ENCODE data around the gene IL31RA.

The IL31RA gene

DNA sequence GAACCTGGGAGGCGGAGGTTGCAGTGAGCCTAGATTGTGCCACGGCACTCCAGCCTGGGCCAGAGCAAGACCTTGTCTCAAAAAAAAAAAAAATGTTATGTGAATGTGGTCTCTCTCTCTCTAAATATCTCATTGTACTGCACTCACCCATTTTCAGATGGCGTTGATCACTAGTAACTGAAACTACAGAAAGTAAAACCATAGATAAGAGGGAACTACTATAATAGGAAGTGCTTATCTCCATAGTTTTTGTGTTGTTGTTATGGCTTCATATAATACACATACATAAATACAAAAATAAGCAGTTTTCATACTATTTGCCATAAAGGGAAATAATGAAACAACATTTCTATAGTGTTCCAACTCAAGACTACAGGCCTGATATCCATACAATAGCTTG is 9.1 kb downstream of the IL31RA start:
- no peak for DNase-seq (ENCODE audit: low read depth, low spot score)

DNA sequence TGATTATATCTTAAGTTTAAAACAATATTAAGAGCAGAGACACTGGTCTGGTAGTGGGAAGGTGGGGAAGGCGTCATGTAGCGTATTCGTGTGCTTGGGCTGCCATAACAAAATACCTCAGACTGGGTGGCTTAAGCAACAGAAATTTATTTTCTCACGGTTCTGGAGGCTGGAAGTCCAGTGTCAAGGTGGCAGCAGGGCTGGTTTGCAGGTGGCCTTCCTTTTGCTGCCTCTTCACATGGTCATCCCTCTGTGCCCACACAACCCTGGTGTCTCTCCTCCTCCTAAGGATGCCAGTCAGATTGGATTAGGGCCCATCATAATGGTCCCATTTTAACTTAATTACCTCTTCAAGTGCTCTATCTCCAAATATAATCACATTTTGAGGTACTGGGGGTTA is 9.6 kb downstream of the IL31RA start:
- no peak for DNase-seq (ENCODE audit: low read depth, low spot score)

- no peak for DNase-seq (ENCODE audit: low read depth, low spot score)
Measured at GRCh38 chr5:55864606-55865541, 13.7 kb downstream of the IL31RA start.

GRCh38 chr5:55865831-55866230 is 14.7 kb downstream of the IL31RA start:
- no peak for DNase-seq (ENCODE audit: low read depth, low spot score)

- DNase-seq (ENCODE audit: low read depth, low spot score), result no peak
Measured at GRCh38 chr5:55866485-55866884, 15.3 kb downstream of the IL31RA start.

GRCh38 chr5:55866934-55867333 is 15.8 kb downstream of the IL31RA start:
- DNase-seq (ENCODE audit: low read depth, low spot score), result no peak

- DNase-seq (ENCODE audit: low read depth, low spot score), result no peak
Measured at GRCh38 chr5:55868846-55869245, 17.7 kb downstream of the IL31RA start.

GRCh38 chr5:55869847-55870246 is 18.7 kb downstream of the IL31RA start:
- DNase-seq (ENCODE audit: low read depth, low spot score), result no peak

- DNase-seq (ENCODE audit: low read depth, low spot score), result no peak
Measured at GRCh38 chr5:55873234-55873633, 22.1 kb downstream of the IL31RA start.

DNA sequence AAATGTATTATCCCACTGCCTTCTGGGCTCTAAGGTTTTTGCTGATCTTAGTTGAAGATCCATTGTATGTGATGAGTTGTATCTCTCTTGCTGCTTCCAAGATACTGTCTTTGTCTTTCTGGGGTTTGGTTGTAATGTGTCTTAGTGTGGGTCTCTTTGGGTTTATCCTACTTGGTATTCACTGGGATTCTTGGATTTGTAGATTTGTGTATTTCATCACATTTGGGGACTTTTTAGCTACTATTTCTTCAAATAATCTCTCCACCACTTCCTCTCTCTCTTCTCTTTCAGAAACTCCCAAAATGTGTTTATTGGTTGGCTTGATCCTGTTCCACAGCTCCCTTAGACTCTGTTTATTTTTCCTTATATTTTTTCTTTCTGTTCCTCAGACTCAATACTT is 26.5 kb downstream of the IL31RA start:
- no peak for DNase-seq (ENCODE audit: low read depth, low spot score)

- DNase-seq (ENCODE audit: low read depth, low spot score), result no peak
Measured at GRCh38 chr5:55880453-55880852, 29.3 kb downstream of the IL31RA start.

DNA sequence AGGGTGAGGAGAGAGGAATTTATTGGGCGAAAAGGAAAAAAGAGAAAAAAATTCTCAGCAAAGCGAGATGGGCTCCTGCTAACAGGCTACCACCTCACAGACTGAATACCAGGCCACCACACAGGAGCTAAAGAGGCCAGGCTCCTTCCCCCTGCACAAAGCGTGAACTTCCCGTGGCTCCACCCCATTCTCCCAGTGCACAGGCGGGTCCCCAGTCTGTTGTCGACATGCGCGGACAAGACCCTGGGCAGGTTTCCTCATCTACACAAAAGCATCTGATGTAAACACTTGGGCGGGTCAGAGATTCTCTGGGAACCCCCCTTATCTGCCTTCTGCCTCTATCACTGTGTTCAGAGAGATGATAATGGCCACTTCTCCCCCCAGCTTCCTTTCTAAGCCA is 34.2 kb downstream of the IL31RA start:
- DNase-seq (ENCODE audit: low read depth, low spot score), result no peak

DNA sequence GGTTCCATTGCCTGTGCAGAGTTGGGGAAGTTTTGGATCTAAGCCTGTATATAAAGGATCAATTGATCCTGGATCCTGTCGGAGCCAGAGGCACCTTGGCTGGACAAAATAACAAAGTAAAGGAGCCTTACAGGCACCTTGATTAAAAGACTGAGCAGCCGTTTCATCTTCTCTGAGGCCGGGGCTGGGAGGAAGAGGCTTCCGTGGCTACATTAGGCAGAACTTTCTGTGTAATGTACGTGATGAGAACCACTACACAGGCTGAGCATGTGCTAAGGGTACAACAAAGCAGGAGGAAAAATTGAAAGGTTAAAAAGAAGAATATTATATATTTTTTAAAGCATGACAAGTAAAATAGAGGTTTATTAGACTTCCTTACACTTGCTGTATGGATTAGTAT is 37.0 kb downstream of the IL31RA start:
- DNase-seq (ENCODE audit: low read depth, low spot score), result no peak

DNA sequence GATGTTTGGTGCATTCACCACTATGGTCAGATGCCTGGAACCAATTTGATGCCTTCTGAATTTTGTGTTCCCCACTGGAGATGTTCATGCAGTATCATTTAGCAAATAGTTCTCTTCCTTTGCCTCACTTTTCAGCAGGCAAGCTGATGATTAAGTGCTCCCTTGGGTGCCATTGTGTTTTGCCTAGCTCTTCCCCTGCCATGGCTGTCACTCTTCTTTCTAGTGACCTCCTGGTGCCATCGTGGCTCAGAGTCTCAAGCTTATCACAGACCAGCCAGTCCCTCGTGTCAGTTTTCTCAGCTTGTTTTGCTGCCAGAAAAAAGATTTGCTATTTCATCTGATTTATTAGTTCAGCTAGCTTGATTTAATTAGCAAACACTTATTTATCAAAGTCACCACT is 41.3 kb downstream of the IL31RA start:
- no peak for DNase-seq (ENCODE audit: low read depth, low spot score)

GRCh38 chr5:55894135-55894534 is 43.0 kb downstream of the IL31RA start:
- no peak for DNase-seq (ENCODE audit: low read depth, low spot score)

DNA sequence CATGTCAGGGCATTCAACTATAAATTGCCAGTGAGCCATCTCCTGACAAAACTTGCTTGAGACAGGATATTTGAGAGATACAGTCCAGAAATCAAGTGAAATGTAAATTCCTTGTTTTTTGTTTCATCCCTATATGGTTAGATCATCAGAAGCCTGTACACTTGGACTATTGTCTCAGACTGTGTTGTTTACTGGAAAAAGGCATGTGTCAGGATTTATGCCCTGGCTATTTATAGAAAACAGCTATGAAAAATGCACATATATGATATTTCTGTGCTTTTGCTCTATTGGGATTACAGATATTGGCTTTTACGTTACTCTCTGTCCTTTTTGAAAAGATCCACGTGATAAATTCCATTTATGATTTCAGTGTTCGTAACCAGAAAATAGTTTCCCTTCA is 44.2 kb downstream of the IL31RA start:
- DNase-seq (ENCODE audit: low read depth, low spot score), result no peak

DNA sequence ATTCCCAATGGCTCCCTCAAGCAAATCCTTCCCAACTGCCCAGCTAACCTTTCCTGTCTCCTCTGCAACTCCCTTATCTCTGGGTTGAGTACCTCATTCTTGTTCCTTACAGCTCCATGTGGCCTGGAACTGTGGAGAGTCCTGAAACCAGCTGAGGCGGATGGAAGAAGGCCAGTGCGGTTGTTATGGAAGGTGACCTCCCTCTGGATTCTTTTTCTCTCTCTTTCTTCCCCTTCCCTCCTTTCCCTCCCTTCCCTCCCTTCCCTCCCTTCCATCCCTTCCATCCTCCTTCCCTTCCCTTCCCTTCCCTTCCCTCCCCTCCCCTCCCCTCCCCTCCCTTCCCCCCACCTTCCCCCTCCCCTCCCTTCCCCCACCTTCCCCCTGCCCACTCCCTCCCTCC is 45.1 kb downstream of the IL31RA start:
- no peak for DNase-seq (ENCODE audit: low read depth, low spot score)

GRCh38 chr5:55896663-55897062 is 45.5 kb downstream of the IL31RA start:
- DNase-seq (ENCODE audit: low read depth, low spot score), result no peak

DNA sequence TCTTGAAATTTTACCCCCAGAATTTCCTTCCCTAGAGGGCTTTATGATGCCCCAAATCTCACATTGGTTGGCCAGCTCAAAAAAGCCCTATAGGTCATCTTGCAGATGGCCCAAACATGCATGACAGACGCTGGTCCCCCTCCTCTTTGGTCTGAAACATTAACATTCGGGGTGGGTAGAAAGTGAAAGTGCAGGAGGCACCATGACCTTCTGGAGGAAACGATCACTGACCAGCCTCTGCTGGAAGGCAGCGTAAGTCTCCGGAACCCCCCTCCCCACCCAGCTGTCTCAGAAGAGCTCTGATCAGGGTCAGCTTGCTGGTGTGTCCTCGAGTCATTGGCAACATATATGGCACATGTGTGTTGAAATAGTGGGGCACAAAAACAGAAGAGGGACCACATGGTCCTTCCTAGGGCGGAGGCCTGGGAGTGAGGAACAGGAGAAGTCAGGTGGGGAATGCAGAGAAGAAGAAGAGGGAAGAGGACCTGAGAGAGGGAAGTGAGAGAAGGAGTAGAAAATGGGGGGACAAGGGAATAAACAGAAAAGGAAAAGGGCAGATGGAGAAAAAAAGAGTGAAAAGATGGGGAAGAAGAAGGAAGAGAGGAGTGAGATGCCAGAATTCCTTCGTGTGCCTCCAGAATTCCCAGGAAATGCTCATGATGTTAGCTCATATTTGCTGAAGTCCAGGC is 46.2 kb downstream of the IL31RA start:
- no peak for DNase-seq (ENCODE audit: low read depth, low spot score)

GRCh38 chr5:55897905-55898304 is 46.7 kb downstream of the IL31RA start:
- DNase-seq (ENCODE audit: low read depth, low spot score), result no peak

DNA sequence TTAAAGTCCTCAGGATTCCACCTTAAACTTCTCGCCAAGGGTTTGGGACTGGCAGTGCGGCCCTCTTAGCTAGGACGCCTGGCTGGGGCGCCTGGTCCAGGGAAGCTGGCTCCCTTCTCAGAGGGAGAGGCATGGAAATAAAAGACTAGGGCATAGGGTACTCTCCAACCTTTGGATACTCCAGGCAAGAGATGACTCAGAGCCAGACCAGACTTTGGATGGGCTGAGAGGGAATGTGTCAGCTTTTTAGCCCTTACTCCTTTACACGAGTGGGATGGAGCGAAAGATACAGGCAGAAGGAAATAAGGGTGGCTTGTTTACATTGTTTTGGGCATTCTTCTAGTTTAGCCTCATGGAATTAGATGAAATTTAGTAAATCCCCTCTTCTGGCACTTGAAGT is 48.2 kb downstream of the IL31RA start:
- no peak for DNase-seq (ENCODE audit: low read depth, low spot score)

DNA sequence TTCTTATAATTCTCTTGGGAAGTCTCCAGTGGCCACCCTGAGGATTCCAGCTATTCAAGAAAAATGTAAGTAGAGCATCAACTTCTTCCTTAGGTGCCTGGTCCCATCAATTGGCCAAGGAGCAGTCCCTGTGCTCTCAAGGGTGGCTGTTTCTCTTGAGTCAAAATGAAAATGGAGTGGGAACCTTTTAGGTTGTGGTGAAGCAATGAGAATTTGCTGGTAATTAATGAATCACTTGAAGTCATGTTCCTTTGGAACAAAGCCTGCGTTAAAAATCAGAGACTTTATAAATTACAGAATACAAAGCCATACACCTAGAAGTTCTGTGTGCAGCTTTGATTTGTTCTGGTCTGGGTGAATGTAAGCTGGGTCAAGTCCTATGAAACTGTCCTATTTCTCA is 48.9 kb downstream of the IL31RA start:
- no peak for DNase-seq (ENCODE audit: low read depth, low spot score)

DNA sequence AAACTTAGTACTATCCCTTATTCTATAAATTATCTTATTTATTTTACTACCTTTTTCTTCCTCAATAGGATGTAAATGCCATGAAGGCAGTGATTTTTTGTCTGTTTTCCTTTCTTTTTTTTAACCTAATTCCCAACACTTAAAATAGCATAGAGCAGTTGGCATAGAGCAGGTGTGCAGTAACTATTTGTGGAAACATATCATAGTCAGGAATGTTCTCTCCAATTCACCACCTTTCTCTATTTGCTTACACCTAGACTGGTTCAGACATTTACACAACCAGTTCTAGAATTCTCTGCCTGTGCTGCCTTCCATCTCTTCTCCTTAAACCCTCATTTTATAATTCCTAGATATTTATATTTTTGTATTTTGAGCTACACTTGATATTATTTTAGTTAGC is 49.6 kb downstream of the IL31RA start:
- DNase-seq (ENCODE audit: low read depth, low spot score), result no peak
